Measurements from ENCODE around the gene HDAC5.

DNA sequence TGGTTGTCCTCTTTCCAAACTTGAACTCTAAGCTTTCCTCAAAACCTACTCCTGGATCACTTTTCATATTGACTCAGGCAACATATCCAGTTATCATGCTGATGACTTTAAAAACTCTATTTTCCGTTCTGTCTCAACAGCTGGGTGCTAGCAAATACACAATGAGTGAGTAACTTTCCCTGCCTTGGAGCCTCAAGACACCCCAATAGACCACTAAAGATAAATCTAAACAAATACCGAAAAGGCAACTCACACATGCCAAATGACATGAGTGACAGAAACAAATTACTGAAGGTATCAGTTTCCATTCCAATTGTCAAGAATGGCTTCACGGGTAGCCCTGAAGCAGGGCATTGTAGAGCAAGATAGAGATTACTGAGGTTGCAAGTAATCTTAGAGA is 93.0 kb downstream of the HDAC5 start:
- no peak for TF ChIP-seq POLR2AphosphoS5 (IDR thresholded peaks at IDR 0.05; ENCODE audit: insufficient read depth in 1 of 2, low read depth in 1 of 2)
- TF ChIP-seq, protein P1, sequence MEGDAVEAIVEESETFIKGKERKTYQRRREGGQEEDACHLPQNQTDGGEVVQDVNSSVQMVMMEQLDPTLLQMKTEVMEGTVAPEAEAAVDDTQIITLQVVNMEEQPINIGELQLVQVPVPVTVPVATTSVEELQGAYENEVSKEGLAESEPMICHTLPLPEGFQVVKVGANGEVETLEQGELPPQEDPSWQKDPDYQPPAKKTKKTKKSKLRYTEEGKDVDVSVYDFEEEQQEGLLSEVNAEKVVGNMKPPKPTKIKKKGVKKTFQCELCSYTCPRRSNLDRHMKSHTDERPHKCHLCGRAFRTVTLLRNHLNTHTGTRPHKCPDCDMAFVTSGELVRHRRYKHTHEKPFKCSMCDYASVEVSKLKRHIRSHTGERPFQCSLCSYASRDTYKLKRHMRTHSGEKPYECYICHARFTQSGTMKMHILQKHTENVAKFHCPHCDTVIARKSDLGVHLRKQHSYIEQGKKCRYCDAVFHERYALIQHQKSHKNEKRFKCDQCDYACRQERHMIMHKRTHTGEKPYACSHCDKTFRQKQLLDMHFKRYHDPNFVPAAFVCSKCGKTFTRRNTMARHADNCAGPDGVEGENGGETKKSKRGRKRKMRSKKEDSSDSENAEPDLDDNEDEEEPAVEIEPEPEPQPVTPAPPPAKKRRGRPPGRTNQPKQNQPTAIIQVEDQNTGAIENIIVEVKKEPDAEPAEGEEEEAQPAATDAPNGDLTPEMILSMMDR (IDR thresholded peaks at IDR 0.05): no peak
